GM21515 (cell line): ENCODE measurements around the gene RNF135.
"Not testable (repeated sequence)": the region's sequence is repeated elsewhere in the genome, so short reads cannot be mapped to it uniquely, and the experiment has no call there.

Experiments
- ATAC-seq: cut with Tn5 transposase; IDR thresholded peaks from one replicate; pipeline ENCODE4 v1.9.1; 2021; ENCODE audit not compliant: unreplicated experiment

The RNF135 gene

DNA sequence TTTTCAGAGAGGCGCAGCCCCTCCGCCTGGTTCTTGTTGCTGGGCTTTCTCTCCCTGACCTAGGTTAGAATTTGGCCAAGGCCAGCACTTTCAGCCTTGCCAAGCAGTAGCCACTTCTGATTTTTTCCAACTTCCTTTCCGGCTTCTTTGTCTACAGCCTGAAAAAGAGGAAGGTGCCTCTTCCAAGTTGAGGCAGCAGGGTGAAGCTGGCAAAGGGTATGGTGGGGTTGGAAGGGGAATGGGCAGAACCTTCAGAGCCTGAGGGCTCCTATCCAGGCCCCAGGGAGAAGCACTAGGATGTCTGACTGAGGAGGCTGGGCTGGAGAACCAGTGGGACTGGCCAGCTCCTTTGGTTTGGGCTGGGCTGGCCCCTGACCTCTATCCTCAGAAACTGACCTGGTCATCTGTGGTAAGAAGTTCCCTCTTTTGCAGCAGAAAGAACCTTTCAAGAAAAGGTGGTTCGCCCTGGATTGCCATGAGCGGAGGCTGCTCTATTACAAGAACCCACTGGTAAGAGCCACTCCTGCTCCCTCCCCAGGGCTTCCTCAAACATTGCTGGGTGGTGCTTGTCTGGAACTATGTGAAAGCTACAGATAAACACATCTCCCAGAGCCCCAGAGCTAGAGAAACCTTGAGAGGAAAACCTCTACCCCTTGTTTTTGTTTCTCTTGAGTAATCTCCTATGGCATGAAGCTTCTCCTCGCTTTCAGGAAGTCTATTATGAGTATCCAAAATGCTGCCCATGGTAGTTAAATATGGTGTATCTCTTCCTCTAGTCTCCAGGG lies 16.6 kb upstream of the RNF135 start:
- no peak for ATAC-seq

DNA sequence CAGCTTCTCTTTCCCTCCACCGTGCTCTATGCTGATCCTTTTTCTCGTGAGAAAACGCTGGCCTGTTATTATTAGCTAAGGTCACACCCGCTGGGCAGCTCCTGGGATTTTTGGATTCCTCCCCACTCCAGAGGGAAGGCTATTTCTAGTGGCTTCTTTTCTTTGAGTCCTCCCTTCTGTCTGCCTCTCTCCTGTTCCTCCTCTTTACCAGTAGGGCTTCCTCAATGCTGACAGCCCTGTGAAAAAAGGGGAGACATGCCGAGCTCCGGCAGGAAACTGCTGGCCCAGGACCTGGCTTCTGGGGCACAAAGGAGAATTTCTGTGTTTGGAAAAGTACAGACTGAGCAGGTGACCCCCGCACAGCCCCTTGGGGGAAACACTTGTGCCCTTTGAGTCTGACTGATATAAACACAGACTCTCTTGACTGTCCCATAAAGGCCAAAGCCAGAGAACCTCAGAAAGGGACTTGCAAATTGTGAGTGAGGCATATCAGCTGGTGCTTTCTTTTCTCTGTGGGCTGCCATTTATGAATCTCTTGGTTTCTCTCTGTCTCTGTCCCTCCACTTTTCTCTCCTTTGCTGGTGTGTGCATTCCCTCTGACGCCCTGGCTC lies 14.0 kb upstream of the RNF135 start:
- no peak for ATAC-seq

DNA sequence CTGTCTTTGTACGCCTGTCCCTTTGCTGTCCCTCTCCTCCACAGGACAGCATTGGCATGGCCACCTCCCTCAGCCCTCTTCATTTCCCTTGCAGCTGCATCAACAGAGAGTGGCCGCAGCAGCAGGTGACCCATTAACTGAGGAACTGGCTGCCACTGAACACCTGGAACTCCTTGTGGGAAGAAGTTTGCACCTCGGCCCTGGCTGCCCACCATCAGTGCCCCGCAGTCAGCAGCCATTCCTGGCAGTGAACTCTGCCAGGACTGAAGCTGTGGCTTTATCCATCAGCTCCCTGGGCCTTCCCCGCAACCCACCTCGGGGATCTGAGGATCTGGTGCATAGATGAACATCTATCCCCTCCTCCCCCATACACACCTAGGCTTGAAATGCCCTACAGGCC lies 13.1 kb upstream of the RNF135 start:
- ATAC-seq: no peak

DNA sequence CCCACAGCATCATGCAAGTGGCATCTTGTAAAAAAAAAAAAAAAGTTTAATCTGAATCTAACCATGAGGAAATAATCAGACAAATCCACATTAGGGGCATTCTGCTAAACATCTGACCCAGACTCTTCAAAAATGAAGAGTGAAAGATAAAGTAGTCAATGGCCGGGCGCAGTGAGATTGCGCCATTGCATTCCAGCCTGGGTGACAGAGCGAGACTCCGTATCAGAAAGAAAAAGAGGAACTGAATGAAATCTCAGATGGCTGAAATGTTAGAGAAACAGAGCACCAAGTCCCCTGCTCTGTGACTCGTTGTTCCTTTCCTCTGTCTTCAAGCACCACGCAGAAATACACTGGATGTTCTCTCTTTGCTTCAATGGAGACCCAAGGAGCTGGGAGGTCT lies 12.7 kb upstream of the RNF135 start:
- ATAC-seq: no peak

DNA sequence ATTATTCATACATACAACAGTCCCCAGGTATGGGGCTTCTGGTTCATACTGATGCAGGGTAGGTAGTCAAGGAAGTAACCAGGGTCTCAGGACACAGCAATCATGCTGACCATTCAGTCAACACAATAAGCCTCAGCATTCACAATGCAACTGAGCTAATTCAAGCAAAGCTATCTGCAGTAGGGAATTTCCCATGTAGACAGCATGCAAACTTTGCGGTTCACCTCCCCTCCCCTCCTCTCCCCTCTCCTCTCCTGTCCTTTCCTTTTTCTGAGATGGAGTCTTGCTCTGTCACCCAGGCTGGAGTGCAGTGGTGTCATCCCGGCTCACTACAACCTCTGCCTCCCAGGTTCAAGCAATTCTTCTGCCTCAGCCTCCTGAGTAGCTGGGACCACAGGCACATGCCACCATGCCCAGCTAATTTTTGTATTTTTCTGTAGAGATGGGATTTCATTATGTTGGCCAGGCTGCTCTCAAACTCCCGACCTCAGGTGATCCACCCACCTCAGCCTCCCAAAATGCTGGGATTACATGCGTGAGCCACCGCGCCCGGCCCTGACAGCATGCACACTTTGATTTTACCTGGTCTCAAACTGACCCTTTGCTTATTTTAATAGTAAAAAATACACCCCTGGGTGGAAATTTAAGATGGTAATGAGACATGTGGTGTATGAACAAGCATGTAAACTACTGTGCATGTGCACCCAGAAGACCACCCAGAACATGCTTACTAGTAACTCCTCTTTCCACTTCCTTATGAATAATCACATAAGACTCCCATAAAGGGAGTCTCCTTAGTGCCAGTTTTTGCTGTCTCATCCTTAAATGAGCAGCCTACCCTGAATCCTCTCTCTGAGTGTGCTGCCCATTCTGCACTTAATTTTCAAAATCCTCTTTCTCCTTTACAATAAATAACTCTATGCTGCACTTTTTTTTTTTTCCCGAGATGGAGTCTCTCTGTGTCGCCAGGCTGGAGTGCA lies 9.3 kb upstream of the RNF135 start:
- ATAC-seq: peak; percentile 59

DNA sequence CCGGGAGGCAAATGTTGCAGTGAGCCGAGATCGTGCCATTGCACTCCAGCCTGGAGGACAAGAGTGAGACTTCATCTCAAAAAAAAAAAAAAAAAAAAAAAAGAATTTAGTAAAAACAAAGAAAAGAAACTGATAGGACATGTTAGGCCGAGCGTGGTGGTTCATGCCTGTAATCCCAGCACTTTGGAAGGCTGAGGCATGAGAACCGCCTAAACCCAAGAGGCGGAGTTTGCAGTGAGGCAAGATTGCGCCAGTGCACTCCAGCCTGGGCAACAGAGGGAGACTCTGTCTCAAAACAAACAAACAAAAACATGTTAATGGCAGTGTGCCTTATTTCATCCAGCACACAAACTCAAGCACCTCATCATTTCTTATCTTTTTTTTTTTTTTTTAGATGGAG lies 6.5 kb upstream of the RNF135 start:
- not testable (repeated sequence) for ATAC-seq

DNA sequence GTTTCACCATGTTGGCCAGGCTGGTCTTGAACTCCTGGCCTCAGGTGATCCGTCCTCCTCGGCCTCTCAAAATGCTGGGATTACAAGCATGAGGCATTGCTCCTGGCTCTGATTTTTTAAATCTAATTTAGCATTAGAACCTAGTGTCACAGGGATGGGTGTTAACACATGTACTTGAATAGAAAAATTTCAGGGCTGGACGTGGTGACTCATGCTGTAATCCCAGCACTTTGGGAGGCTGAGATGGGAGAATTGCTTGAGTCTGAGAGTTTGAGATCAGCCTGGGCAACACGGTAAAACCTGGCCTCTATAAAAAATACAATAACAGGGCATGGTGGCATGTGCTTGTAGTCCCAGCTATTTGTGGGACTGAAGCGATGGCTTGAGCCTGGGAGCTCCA lies 6.0 kb upstream of the RNF135 start:
- ATAC-seq: no peak

DNA sequence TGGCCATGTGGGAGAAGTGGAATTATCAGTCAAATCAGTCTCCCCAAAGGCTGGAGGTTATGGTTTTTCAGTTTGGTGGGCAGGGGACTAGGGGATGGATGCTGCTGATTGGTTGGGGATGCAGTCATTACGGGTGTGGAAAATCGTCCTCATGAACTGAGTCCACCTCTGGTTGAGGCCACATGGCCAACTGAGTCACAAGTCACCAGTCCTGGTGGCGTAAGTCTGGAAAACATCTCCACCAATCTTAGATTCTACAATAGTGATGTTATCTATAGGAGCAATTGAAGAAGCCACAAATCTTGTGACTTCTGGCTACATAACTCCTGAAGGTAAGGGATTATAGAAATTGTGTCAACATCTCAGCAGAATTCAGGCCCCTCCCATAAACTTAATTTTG lies 5.2 kb upstream of the RNF135 start:
- no peak for ATAC-seq

DNA sequence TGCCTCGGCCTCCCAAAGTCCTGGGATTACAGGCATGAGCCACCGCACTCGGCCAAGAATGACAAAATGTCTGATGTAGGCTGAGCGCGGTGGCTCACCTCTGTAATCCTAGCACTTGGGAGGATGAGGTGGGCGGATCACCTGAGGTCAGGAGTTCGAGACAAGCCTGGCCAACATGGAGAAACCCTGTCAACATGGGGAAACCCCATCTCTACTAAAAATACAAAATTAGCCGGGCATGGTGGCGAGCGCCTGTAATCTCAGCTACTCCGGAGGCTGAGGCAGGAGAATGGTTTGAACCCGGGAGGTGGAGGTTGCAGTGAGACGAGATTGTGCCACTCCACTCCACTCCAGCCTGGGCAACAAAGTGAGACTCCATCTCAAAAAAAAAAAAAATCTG lies 2.9 kb upstream of the RNF135 start:
- ATAC-seq: not testable (repeated sequence)

DNA sequence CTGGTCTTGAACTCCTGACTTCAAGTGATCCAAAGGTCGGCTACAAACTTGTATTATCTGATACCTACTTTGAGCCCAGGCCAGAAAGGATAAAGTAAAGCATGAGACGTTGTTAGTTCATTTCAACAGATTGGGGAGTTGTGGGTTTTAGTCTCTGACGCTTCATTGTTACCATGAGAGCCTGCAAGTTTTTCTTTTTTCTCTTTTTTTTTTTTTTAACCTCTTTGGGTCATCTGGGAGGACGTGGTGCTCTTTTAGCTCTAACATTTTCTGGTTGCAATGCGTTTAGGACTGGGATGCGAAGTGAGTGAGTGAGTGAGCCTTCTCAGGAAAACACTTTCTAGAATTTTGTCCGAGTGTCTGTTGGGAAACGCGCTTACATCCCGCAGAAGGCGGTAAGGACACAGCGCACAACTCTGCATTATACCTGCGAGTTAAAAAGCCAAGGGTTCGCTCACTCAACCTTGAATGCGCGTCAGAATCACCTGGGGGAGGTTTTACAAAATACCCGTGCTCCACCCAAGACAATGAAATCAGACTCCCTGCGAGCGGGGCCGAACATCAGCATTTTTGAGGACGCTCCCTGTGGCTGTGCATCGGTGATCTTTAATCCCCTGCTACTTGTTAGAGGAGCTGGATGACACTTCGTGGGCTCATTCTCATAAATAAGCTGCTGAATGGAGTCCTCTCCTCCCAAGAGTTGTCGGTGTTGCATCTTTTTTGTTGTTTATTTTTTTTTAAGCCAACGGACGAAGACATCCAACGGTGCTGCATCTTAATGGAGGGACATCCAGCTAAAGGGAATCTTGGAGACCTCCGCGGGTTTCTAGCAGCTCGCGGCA lies 629 bp upstream of the RNF135 start:
- no peak for ATAC-seq

DNA sequence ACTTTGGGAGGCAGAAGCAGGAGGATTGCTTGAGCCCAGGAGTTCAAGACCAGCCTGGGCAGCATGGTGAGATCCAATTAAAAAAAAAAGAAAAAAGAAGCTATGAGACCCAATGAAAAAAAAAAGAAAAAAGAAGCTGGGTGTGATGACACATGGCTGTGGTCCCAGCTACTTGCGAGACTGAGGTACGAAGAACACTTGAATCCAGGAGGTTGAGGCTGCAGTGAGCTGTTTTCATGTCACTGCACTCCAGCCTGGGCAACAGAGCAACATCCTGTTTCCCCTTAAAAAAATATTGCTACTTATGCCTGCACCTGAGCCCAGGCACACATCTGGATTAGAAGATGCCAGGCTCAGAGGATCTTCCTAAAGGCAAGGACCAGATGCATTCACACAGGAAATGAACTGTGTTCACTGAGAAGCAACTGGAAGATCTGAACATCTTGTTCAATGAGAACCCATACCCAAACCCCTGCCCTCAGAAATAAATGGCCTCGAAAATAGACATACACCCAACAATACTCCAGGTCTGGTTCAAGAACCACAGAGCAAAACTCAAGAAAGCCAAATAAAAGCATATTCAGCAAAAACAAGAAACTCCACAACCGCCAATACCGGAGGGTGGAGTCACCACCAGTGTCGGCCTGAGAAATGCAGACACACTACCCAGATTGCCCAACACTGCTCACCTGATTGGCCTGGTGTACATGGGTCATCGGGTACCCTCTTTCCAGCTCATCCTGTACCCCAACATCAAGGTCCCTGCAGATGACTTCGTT lies 4.4 kb downstream of the RNF135 start:
- no peak for ATAC-seq

DNA sequence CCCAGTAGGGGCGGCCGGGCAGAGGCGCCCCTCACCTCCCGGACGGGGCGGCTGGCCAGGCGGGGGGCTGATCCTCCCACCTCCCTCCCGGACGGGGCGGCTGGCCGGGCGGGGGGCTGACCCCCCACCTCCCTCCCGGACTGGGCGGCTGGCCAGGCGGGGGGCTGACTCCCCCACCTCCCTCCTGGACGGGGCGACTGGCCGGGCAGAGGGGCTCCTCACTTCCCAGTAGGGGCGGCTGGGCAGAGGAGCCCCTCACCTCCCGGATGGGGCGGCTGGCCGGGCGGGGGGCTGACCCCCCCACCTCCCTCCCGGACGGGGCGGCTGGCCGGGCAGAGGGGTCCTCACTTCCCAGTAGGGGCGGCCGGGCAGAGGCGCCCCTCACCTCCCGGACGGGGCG lies 9.1 kb downstream of the RNF135 start:
- ATAC-seq: not testable (repeated sequence)

DNA sequence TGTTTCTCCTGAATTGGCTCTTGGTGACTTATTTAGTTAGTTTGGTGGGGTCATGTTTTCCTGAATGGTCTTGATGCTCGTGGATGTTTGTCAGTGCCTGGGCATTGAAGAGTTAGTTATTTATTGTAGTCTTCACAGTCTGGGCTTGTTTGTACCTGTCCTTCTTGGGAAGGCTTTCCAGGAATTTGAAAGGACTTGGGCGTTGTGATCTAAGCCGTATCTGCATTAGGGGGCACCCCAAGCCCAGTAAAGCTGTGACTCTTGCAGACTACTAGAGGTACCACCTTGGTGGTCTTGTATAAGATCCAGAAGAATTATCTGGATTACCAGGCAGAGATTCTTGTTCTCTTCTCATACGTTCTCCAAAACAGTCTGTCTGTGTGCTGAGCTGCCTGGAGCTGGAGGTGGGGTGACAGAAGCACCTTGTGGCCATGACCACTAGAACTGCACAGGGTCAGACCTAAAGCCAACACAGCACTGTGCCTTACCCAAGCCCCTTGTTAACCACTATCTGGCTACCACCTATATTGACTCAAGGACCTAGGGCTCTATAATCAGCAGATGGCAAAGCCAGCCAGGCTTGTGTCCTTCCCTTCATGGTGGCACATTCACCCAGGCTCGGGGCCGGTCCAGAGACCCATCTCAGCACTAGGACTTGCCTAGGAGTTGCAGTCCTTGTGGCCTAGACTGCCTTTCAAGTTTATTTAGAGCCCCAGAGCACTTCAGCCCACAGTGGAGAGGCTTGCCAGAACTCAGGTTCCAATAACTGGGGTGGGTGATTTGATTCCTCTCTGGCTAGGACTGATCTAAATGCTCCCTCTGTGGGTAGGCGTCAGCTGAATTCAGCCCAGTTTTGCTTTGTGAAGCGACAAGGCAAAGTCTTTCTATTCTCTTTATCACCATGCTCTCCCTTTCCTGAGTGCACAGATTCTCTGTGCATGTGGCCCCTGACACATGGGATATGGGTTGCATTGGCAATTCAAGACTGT lies 11.0 kb downstream of the RNF135 start:
- no peak for ATAC-seq

DNA sequence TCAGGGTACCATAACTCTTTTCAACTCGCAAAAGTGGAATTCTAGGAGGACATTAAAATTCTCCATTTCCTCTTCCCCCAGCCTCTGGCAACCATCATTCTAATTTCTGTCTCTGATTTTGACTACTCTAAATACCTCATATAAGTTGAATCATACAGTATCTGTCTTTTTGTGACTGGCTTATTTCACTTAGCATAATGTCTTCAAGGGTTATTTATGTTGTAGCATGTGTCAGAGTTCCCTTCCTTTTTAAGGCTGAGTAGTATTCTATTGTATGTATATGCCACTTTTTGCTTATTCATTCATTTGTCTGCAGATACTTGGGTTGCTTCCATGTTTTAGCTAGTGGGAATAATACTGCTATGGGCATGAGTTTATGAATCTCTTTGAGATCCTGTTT lies 12.0 kb downstream of the RNF135 start:
- no peak for ATAC-seq

DNA sequence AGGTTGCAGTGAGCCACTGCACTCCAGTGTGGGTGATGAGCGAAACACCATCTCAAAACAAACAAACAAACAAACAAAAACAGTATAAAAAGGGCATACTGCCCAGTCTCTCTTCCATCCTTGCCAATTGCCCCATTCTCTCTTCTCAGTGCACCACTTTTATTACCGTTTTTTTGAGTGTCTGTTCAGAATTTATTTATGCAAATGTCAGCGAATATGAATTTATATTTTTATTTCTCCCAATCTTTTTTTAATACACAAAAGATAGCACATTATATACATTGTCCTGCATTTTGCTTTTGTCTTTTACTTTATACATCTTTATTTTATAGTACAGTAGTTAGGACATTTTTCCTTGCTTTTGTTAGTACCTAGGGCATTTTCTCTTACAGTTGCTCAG lies 19.6 kb downstream of the RNF135 start:
- no peak for ATAC-seq

DNA sequence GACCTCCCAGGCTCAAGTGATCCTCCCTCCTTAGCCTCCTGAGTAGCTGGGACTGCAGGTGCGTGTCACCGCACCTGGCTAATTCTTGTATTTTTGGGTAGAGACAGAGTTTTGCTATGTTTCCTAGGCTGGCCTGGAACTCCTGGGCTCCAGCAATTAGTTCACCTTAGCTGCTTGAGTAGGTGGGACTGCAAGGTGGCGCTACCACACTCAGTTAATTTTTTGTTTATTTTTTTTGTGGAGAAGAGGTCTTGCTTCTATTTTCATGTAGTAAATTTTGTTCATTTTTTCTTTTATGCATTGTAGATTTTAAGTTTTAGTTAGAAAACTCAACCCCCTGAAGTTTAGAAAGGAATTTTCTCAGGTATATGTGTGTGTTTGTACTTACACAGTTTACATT lies 21.7 kb downstream of the RNF135 start:
- no peak for ATAC-seq

DNA sequence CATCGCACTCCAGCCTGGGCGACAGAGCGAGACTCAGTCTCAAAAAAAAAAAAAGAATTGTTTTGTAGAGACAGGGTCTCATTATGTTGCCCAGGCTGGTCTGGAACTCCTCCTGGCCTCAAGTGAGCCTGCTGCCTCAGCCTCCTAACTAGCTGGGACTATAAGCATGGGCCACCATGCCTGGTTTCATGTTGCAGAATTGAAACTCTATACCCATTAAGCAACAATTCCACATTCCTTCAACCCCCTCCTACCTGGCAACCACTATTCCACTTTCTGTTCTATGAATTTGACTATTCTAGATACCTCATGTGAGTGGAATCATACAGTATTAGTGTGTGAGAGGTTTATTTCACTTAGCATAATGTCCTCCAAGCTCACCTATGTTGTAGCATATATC lies 24.5 kb downstream of the RNF135 start:
- no peak for ATAC-seq

DNA sequence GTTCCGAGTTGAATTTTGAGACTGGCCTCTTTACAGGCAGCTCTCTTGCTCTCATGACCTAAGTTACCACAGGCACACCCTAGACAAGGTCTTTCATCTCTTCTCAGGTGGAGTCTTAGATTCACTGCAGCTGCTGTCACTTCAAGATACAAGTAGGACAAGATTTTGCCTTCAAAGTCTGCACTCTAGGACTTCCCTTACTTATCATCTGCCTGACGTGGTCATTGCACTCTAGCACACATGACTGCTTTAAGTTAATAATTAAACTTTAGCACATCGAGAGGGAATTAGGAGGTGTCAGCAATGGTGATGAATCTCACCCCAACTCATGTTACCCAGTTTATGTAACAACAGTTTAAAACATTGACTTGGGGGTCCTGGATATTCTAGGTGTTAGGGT lies 25.6 kb downstream of the RNF135 start:
- no peak for ATAC-seq

DNA sequence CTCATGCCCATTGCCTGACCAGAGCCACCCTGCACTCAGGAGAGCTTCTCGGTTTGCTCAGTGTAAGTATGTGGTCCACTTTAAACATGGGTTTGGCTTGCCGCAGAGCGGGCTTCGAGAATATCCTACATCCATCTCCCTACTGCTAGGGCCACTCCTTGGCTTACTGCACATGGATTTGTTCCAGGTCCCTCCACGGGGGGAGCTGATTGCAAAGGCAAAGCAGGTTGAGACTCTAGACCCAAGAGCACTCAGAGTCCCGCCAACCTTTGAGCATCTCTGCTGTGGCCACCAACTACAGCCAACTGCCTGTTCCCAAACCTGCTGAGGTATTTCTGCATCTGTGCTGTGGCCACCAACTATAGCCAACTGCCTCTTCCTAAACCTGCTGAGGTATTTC lies 26.4 kb downstream of the RNF135 start:
- no peak for ATAC-seq
